ENCODE results near the gene A4GALT.
"Not testable (repeated sequence)": the region's sequence is repeated elsewhere in the genome, so short reads cannot be mapped to it uniquely, and the experiment has no call there.

The A4GALT gene

DNA sequence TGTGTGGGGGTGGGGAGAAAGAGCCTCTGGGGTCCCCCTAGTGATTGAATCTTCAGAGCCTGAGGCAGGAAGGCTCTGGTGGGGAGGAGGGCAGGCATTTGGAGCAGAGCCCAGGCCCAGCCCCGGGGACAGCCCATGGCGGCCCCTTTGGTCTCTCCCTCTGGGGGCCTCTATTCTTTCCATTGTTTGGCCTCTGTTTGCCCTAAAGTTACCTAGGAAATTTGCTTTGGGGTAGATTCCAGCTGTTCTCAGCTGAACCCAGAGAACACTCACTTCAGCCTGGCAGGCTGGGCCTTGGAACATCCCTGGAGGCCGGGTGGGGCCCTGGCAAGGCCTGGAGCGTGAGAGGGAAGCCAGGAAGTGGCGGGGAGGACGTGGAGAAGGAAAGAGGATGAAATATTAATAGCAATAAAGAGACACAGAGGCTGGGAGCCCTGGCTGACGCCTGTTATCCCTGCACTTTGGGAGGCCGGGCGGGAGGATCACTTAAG is 22.9 kb upstream of the A4GALT start:
- H3K27ac ChIP-seq, result no peak overlapping the region
- no peaks in the 10 kb centered on the region for H3K36me3 ChIP-seq
- no peaks in the 10 kb centered on the region for H3K4me1 ChIP-seq (ENCODE audit: control insufficient read depth in 1 of 2, insufficient read depth in 1 of 2, low read depth in 1 of 2, low read length in 1 of 2)
- no peak overlapping the region for H3K4me3 ChIP-seq (ENCODE audit: low read depth in 1 of 2, low read length in 1 of 2)
- TF ChIP-seq, protein P1, sequence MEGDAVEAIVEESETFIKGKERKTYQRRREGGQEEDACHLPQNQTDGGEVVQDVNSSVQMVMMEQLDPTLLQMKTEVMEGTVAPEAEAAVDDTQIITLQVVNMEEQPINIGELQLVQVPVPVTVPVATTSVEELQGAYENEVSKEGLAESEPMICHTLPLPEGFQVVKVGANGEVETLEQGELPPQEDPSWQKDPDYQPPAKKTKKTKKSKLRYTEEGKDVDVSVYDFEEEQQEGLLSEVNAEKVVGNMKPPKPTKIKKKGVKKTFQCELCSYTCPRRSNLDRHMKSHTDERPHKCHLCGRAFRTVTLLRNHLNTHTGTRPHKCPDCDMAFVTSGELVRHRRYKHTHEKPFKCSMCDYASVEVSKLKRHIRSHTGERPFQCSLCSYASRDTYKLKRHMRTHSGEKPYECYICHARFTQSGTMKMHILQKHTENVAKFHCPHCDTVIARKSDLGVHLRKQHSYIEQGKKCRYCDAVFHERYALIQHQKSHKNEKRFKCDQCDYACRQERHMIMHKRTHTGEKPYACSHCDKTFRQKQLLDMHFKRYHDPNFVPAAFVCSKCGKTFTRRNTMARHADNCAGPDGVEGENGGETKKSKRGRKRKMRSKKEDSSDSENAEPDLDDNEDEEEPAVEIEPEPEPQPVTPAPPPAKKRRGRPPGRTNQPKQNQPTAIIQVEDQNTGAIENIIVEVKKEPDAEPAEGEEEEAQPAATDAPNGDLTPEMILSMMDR (IDR thresholded peaks at IDR 0.05), result no peak
- H3K9me3 ChIP-seq, result no peaks in the 10 kb centered on the region
- H3K27me3 ChIP-seq, result no peaks in the 10 kb centered on the region

- no peaks in the 10 kb centered on the region for H3K36me3 ChIP-seq
- no peak overlapping the region for H3K4me3 ChIP-seq (ENCODE audit: low read depth in 1 of 2, low read length in 1 of 2)
- TF ChIP-seq, protein P1 (IDR thresholded peaks at IDR 0.05), result no peak
- H3K27me3 ChIP-seq, result no peaks in the 10 kb centered on the region
- no peaks in the 10 kb centered on the region for H3K4me1 ChIP-seq (ENCODE audit: control insufficient read depth in 1 of 2, insufficient read depth in 1 of 2, low read depth in 1 of 2, low read length in 1 of 2)
- H3K27ac ChIP-seq, result no peak overlapping the region
- no peaks in the 10 kb centered on the region for H3K9me3 ChIP-seq
Measured at GRCh38 chr22:42742940-42743339, 22.3 kb upstream of the A4GALT start.

- not testable (repeated sequence) for H3K9me3 ChIP-seq; H3K4me1 ChIP-seq (ENCODE audit: control insufficient read depth in 1 of 2, insufficient read depth in 1 of 2, low read depth in 1 of 2, low read length in 1 of 2); H3K4me3 ChIP-seq (ENCODE audit: low read depth in 1 of 2, low read length in 1 of 2); H3K36me3 ChIP-seq; H3K27ac ChIP-seq
- H3K27me3 ChIP-seq, result peaks cover 12% of the 10 kb centered on the region
Measured at GRCh38 chr22:42740320-42740719, 19.6 kb upstream of the A4GALT start.

DNA sequence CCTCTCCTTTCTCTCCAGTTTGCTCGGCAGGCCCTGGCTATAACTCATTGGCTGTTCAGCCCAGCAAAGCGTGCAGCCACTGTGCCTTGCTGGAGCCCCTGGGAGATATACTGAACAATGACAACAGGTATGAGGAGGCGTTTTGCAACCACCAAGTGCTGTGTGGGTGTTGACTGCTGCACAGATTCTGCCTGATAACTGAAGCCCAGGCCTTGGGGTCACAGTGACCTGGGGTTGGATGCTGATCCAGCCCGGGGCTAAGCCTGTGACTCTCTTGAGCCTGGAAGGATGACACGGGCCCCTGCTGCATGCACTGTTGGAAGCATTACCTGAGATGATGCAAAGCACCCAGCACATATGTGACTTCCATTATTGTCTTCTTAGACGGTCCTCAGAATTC is 13.7 kb upstream of the A4GALT start:
- no peak overlapping the region for H3K27ac ChIP-seq
- no peaks in the 10 kb centered on the region for H3K36me3 ChIP-seq
- TF ChIP-seq, protein P1 (IDR thresholded peaks at IDR 0.05), result no peak
- no peaks in the 10 kb centered on the region for H3K9me3 ChIP-seq
- peaks cover 31% of the 10 kb centered on the region for H3K27me3 ChIP-seq
- no peak overlapping the region for H3K4me3 ChIP-seq (ENCODE audit: low read depth in 1 of 2, low read length in 1 of 2)
- H3K4me1 ChIP-seq (ENCODE audit: control insufficient read depth in 1 of 2, insufficient read depth in 1 of 2, low read depth in 1 of 2, low read length in 1 of 2), result no peaks in the 10 kb centered on the region

GRCh38 chr22:42733394-42733793 is 12.7 kb upstream of the A4GALT start:
- H3K27ac ChIP-seq, result not testable (repeated sequence)

GRCh38 chr22:42732081-42732480 is 11.4 kb upstream of the A4GALT start:
- TF ChIP-seq, protein P1 (IDR thresholded peaks at IDR 0.05), result no peak
- no peak overlapping the region for H3K4me3 ChIP-seq (ENCODE audit: low read depth in 1 of 2, low read length in 1 of 2)

More at GRCh38 chr22:42733394-42733793, 12.7 kb upstream of the A4GALT start:
- not testable (repeated sequence) for H3K36me3 ChIP-seq; H3K9me3 ChIP-seq; H3K4me1 ChIP-seq (ENCODE audit: control insufficient read depth in 1 of 2, insufficient read depth in 1 of 2, low read depth in 1 of 2, low read length in 1 of 2); H3K4me3 ChIP-seq (ENCODE audit: low read depth in 1 of 2, low read length in 1 of 2)
- H3K27me3 ChIP-seq, result peaks cover 31% of the 10 kb centered on the region

DNA sequence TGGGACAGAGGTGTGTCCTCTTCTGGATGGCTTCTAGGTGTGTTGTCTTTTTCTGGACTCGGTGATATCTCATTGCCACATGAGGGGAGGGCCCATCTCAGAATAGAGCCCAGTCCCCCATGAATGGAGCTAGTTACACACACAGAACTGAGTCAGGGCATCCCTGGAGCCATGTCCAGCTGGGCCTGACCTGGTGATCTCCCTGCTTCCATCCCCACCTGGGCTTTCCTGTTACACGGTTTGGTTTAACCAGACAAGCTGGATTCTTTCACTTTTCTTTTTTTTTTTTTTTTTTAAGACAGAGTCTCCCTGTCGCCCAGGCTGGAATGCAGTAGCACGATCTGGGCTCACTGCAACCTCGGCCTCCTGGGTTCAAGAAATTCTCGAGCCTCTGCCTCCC is 6.1 kb upstream of the A4GALT start:
- H3K36me3 ChIP-seq, result no peaks in the 10 kb centered on the region
- H3K9me3 ChIP-seq, result no peaks in the 10 kb centered on the region
- H3K4me1 ChIP-seq (ENCODE audit: control insufficient read depth in 1 of 2, insufficient read depth in 1 of 2, low read depth in 1 of 2, low read length in 1 of 2), result peaks cover 0 to 9% of the 10 kb centered on the region in 2 experiments
- TF ChIP-seq, protein P1 (IDR thresholded peaks at IDR 0.05), result no peak
- H3K4me3 ChIP-seq (ENCODE audit: low read depth in 1 of 2, low read length in 1 of 2), result no peak overlapping the region
- H3K27me3 ChIP-seq, result peaks cover 58% of the 10 kb centered on the region
- no peak overlapping the region for H3K27ac ChIP-seq

More at GRCh38 chr22:42732081-42732480, 11.4 kb upstream of the A4GALT start:
- H3K36me3 ChIP-seq, result no peaks in the 10 kb centered on the region
- H3K27ac ChIP-seq, result no peak overlapping the region
- peaks cover 36% of the 10 kb centered on the region for H3K27me3 ChIP-seq
- H3K4me1 ChIP-seq (ENCODE audit: control insufficient read depth in 1 of 2, insufficient read depth in 1 of 2, low read depth in 1 of 2, low read length in 1 of 2), result no peaks in the 10 kb centered on the region
- no peaks in the 10 kb centered on the region for H3K9me3 ChIP-seq

All from neutrophil (primary cell).